Glomerular endothelial cell (primary cell): ENCODE measurements around the gene RABL2B. TPM values are rescaled to one million over a fixed set of nuclear protein-coding genes. Genes with fewer than 3 reads are reported as not detected.

Experiments
- DNase-seq: peaks from one replicate; pipeline ENCODE4 v3.0.0-alpha.2; 2011; ENCODE audit warnings: low read depth, low spot score; ENCODE audit errors: extremely low read depth
- total RNA-seq: library from RNA; depleted of rRNA; stranded (reverse); fragments of >200 nt; gene quantifications from 2 replicates; pipeline ENCODE4 v1.2.3, GENCODE V29; 2015

Gene RABL2B
- total RNA-seq, 1 donor from 2014 or later = 15.3 TPM

- DNase-seq = no peak
Measured at GRCh38 chr22:50723991-50724390, 59.4 kb downstream of the RABL2B start.

- no peak for DNase-seq
Measured at GRCh38 chr22:50722716-50723428, 60.6 kb downstream of the RABL2B start.

DNA sequence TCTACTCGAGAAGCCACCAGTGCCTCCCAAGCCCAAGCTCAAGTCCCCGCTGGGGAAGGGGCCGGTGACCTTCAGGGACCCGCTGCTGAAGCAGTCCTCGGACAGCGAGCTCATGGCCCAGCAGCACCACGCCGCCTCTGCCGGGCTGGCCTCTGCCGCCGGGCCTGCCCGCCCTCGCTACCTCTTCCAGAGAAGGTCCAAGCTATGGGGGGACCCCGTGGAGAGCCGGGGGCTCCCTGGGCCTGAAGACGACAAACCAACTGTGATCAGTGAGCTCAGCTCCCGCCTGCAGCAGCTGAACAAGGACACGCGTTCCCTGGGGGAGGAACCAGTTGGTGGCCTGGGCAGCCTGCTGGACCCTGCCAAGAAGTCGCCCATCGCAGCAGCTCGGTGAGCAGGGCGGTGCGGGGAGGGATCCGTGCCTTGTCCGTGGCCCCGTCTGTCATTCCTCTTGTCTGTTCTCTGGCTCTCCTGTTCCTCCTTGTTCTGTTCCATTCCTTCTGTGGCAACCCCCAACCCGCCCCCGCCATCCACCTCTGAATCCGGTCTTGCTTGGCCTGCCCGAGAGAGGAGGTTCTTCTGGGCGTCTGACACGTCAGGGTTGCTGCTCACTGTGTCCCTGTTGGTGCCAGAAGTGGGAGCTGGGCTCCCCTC, 61.3 kb downstream of the RABL2B start:
- DNase-seq = no peak

DNA sequence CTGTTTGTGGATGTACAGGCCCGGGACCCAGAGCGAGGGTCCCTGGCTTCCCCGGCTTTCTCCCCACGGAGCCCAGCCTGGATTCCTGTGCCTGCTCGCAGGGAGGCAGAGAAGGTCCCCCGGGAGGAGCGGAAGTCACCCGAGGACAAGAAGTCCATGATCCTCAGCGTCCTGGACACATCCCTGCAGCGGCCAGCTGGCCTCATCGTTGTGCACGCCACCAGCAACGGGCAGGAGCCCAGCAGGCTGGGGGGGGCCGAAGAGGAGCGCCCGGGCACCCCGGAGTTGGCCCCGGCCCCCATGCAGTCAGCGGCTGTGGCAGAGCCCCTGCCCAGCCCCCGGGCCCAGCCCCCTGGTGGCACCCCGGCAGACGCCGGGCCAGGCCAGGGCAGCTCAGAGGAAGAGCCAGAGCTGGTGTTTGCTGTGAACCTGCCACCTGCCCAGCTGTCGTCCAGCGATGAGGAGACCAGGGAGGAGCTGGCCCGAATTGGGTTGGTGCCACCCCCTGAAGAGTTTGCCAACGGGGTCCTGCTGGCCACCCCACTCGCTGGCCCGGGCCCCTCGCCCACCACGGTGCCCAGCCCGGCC, 62.1 kb downstream of the RABL2B start:
- DNase-seq = no peak

DNA sequence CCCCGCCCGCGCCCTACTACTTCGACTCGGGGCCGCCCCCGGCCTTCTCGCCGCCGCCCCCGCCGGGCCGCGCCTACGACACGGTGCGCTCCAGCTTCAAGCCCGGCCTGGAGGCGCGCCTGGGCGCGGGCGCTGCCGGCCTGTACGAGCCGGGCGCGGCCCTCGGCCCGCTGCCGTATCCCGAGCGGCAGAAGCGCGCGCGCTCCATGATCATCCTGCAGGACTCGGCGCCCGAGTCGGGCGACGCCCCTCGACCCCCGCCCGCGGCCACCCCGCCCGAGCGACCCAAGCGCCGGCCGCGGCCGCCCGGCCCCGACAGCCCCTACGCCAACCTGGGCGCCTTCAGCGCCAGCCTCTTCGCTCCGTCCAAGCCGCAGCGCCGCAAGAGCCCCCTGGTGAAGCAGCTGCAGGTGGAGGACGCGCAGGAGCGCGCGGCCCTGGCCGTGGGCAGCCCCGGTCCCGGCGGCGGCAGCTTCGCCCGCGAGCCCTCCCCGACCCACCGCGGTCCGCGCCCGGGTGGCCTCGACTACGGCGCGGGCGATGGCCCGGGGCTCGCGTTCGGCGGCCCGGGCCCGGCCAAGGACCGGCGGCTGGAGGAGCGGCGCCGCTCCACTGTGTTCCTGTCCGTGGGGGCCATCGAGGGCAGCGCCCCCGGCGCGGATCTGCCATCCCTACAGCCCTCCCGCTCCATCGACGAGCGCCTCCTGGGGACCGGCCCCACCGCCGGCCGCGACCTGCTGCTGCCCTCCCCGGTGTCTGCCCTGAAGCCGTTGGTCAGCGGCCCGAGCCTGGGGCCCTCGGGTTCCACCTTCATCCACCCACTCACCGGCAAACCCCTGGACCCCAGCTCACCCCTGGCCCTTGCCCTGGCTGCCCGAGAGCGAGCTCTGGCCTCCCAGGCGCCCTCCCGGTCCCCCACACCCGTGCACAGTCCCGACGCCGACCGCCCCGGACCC, 62.9 kb downstream of the RABL2B start:
- no peak for DNase-seq

DNA sequence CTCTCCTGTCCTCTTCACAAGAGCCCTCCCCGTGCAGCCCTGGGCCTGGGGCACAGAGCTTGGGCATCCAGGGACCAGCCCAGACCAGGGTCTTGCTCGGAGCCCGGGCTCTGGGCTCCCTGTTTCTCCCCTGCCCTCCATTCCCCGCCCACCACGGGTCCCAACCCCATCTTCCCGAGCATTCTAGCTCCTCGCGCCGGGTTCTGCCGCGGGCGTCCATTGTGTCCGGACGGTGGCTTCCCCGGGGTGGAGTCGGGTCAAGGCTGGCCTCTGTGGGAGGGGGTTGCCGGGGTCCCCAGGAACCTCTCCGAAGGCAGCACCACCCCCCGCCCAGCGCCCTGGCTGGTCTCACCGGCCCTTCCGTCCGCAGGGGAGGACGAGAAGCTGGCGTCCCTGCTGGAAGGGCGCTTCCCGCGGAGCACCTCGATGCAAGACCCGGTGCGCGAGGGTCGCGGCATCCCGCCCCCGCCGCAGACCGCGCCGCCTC, 63.6 kb downstream of the RABL2B start:
- DNase-seq = no peak

DNA sequence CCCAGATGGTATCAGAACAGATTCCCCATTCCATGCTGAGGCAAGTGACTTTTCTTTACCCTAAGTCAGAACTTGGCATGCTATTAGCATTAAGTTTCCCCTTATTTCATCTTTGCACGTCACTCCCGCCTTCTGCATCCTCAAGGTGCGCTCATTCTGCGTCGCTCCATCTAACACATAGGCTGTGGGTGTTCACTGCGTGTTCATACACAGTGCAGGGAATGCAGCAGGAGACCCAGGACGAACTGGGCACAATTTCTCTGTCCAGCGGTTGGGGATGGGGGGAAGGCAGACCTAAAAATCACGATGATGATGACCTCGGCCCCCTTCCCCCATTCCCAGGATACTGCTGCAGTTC, 65.1 kb downstream of the RABL2B start:
- no peak for DNase-seq

DNA sequence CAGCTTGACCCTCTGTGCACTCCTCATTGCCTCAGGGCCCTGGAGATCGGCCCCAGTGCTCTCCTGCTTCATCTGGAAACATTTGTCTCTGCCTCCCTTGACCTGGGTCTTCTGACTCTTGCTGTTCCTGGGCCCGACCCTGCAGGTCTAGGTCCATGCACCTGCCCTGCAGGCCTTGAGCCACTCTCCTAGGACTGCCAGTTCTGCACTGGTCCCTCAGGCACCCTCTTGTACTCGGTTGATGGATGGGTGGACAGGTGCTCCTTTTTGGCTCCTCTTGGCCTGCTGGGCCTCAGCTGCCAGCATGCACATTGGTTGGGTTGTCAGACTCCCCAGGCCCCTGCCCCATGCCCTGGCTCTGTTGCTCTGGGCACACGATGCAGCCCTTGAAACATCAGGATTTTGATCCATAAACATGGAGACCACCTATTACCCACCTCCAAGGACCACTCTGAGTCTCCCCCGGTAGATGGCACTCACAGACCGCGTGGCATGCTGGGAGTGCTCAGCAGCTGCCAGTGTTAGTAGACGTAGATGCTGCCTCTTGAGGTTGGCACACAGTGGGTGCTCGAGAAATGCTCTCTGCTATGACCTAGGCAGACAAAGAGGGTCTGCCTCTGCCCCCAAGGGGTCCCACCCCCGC, 65.6 kb downstream of the RABL2B start:
- no peak for DNase-seq

Other genes with a start within 250 kb of the RABL2B start
- gene KLHDC7B, start 237.7 kb downstream of the RABL2B start, total RNA-seq = not detected in 2 replicates
- 1.7 and 2.6 TPM in 2 replicates for gene SYCE3, start 220.7 kb downstream of the RABL2B start, total RNA-seq
- 10.7 TPM in 1 of 2 replicates, not detected in the other for gene CPT1B, start 205.2 kb downstream of the RABL2B start, total RNA-seq
- gene CHKB, start 200.8 kb downstream of the RABL2B start, total RNA-seq = 42.7 and 60.4 TPM in 2 replicates
- gene MAPK8IP2, start 182.8 kb downstream of the RABL2B start, total RNA-seq = 0.29 and 0.58 TPM in 2 replicates
- gene ARSA, start 155.5 kb downstream of the RABL2B start, total RNA-seq = 59.4 and 73.5 TPM in 2 replicates
- gene SHANK3, start 110.8 kb downstream of the RABL2B start, total RNA-seq = 51.9 and 103 TPM in 2 replicates
- gene ACR, start 45.4 kb downstream of the RABL2B start, total RNA-seq = 0.76 TPM in 1 of 2 replicates, not detected in the other